Right ventricle myocardium superior (tissue), 1 donor: ENCODE measurements around the gene XPNPEP2. TPM values are rescaled to one million over a fixed set of nuclear protein-coding genes. Genes with fewer than 3 reads are reported as not detected.
"Not testable (repeated sequence)": the region's sequence is repeated elsewhere in the genome, so short reads cannot be mapped to it uniquely, and the experiment has no call there.

Experiments
- ATAC-seq: fragments of 200-7000 bp; cut with Tn5 transposase; one replicate; pipeline ENCODE4 v1.9.1; 2020; ENCODE audit warnings: mild to moderate bottlenecking; ENCODE audit not compliant: poor library complexity
- DNase-seq: peaks from one replicate; pipeline ENCODE4 v3.0.0-alpha.2; 2020
- intact Hi-C: fragments of 100-400 bp; cut with DNase I; formaldehyde crosslinking; loops from one replicate; pipeline ENCODE4 v1.11.2; 2022
- total RNA-seq: library from RNA; stranded (reverse); fragmentation: NEBNext Ultra II Directional; extraction: Animal tissue kit (Norgen Biotek cat#: 25700); gene quantifications from one replicate; pipeline ENCODE4 v1.2.1, GENCODE V29; 2021
- donor health status: DM: no; HTN: yes; CAD: no; lungs with severe emphysema.

Gene XPNPEP2
- total RNA-seq, 1 donor from 2014 or later, result 0.73 TPM

DNA sequence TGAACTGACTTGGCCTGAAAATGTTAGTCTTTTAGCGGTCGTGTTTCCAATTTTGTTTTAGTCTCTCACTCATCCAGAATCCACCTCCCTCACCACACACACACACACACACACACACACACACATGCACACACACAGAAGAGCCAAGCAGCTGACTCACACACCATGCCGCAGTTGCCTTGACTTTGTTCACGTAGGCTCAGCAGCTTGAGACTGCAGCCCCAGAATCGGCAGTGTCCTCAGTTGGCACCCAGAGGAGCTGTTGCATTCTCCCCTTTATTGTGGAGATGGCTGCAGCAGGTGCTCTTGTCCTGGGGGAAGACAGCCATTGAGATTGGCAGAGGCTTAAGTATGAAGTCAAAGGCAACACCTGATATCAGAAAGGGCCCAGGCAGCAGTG, 20.9 kb upstream of the XPNPEP2 start:
- no peak for DNase-seq

DNA sequence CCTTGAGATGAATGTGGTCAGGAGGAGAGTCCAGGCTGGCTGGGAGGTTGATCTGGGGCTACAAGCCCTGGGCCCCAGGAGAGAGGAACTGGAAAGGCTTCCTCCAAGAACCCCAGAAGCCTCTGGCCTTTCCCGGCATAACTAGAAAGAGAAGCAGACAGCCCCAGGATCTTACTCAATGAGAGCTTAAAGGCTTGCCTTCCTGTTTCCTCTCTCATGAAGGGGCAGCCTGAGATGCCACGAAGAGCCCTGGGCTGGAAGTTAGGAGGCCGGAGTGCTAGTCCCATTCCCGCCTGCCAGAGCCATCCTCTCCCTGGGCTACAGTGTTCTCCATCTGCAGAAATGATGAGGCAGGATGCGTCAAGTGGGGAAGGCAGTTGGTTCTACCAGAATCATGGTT, 20.1 kb upstream of the XPNPEP2 start:
- ATAC-seq (no peak), DNase-seq (no peak)
- intact Hi-C loops, result no loop called here

More for the DNA sequence above, 20.9 kb upstream of the XPNPEP2 start:
- intact Hi-C loops, result no loop called here
- ATAC-seq, result peak; percentile 39

DNA sequence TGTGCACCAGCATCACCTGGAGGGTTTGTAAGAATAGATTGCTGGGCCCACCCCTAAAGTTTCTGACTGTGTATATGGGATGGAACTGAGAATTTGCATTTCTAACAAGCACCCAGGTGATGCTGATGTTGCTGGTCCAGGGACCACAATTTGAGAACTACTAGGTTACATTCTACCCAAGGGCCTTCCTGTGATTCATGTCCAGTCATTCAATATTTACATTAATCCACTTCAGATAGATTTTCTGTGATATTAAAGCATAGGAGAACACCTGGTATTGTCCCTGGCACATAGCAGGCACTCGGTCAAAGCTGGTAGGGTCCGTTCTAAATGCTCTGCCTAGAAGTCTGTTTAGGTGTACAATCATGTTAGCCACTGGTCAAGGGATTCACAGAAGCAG, 19.5 kb upstream of the XPNPEP2 start:
- ATAC-seq (no peak), DNase-seq (no peak)
- intact Hi-C loops, result no loop called here

DNA sequence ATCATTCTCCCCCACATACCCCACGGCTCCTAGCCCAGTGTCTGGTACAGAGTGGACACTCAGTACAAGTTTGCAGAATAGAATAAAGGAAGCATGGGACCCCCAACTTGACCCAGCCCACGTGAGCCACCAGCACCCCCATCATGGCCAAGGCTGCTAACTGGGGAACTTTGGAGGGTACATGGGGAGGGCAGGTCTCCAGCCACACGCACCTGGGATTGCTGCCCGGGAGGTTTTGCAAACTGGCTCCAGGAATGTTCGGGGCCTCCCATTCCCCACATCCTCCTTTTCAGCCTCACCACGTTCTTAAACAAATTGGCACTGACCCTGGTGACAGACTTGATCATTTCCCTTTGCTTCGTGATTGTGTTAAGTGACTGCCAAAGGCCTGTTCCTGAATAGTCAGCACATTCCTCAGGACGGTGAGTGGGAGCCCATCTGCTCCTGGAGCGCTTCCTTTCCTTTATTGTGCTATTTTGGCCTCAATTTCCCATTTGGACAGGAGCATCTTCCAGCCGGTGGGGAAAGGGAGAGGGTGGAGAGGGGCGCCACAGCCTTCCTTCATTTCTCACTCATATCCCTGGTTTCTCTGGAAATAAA, 18.7 kb upstream of the XPNPEP2 start:
- DNase-seq (no peak), ATAC-seq (no peak)
- intact Hi-C loops, result no loop called here

DNA sequence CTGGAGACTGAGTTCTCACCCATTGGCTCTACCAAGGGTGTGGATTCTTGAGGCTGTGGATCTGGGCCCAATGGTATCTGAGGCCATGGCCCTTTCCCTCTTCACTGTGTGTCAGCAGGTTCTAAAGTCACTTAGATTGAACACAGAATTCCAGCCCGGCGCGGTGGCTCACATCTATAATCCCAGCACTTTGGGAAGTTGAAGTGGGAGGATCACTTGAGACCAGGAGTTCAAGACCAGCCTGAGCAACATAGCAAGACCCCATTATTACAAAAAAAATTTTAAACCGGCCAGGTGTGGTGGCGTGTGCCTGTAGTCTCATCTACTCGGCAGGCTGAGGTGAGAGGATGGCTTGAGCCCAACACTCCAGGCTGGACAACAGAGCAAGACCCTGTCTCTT, 18.0 kb upstream of the XPNPEP2 start:
- no peak for ATAC-seq
- intact Hi-C loops, result no loop called here

DNA sequence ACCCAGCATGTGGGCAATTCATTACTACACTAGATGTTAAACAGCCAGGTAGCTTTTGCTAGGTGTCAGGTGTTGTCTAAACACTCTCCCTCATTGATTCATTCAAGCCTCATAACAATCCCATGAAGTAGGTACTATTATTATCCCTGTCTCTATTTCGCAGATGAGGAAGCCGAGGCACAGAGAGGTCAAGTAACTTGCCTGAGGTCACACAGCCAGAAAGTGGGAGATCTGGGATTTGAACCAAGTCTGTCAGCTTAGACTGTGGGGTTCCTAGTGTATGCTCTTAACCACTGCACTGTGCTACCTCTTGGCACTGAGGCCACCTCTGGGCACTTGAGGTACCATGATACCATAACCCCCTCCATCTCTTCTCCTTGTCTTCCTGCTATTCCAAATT, 17.4 kb upstream of the XPNPEP2 start:
- DNase-seq (no peak), ATAC-seq (no peak)
- intact Hi-C loops, result no loop called here

More for the DNA sequence above, 18.0 kb upstream of the XPNPEP2 start:
- DNase-seq, result no peak

DNA sequence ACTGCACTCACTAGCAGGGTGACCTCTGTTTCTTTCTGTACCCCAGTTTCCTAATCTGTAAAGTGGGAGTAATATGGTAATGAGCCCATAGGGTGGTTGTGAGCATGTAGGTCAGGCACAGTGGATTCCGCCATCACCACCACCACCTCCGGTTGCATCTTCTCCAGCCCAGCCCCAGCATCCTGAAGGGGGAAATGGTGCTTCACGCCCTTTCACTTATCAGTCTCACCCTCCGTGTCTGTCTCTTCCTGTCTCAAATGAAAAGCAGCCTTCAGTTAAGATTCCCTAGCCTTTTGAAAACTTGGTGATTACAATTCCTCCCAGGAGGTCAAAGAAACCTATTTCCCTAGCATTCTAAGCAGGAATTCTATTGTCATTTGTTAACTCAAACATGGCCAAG, 16.9 kb upstream of the XPNPEP2 start:
- intact Hi-C loops, result no loop called here
- ATAC-seq (no peak), DNase-seq (no peak)

DNA sequence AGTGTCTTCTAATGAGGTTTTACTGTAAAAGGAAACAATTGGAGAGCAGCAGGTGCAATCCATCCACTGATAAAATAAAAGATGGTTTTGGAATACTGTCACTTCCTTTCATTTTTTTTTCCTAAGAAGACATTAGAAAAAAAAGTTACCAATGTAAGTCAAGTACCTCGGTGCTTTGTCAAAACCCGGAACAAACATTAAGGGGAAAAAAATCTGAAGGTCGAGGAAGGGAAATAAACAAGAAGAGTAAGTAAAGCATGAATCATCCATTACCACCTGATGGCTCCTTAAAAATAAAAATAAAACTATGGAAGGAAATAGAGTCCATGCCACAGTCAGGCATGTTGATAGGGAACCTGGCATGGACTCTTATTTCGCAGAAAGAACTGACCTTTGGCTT, 15.3 kb upstream of the XPNPEP2 start:
- ATAC-seq (no peak), DNase-seq (no peak)
- intact Hi-C loops, result no loop called here

DNA sequence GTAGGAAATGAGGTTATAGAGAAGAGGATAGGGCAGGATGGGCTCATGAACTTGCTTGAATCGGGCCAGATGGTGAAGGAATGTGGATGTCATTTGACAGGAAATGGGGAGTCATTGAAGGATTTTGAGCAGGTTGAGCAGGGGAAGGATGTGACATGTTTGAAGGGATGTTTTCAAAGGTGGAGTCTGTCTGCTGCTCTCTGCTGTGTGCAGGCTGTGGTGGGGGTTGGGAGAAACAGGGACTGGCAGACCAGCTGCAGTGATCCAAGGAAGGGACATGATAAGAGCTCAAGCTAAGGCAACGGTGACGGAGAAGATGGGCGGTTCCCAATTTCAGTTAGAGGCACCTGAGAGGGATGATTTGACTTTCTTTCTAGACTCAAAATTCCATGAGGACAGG, 14.0 kb upstream of the XPNPEP2 start:
- intact Hi-C loops, result no loop called here
- no peak for ATAC-seq

DNA sequence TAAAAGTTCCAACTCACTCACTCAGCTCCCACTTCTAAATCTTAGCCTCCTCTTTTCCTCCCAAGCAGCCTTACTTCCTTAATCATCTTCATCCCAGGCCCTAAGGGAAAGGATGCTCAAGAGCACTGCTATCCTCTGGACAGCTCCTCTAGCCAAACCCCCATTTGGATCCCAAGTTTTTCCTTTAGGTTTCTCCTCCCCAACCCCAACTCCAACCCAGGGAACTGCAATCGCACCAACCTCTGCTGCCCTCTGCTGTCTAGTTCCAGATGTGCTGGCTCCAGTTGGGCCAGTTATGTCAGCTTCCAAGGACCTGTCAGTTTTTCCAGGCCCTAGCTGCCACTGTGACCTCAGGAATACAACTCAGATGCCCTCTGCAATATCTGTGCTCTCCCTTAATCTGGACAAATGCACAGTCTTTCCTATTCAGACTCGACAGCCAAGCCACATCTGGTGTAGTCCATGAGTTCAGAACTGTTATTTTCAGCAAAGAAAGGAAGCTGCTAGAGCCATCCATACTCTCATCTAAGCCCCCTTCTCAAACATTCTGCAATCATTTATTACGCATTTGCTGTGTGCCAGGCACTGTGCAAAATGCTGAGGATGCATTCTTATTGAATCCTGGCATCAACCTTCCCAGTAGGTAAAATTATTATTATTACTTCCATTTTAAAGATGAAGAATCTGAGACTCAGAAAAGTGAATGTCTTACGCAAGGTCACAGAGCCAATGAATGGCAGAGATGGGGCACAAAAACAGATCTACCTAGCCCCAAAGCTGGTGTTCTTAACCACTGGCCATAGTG, 12.3 kb upstream of the XPNPEP2 start:
- ATAC-seq (peak; percentile 91), DNase-seq (peak; percentile 60)
- intact Hi-C loops, result loop anchor here (2.0 kb wide), 2 partner anchors 90 to 122 kb away; no protein-coding TSS in a partner anchor

More for the DNA sequence above, 14.0 kb upstream of the XPNPEP2 start:
- no peak for DNase-seq

DNA sequence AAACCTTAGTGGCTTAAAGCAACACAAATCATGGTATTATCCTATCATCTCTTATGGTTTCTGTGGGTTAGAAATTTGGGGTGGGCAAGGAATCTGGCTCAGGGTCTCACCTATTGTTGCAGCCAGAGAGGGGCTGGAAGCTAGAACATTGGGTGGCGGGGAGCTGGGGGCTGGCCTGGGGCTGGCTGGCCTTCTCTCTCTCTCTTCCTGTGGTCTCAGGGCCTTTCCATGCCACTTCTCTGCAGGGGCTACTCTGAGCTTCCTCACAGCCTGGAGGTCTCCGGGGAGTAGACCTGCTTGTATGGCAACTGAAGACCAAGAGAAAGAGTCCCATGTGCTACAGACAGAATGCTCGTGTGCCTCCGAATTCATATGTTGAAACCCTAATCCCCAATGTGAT, 10.7 kb upstream of the XPNPEP2 start:
- intact Hi-C loops, result no loop called here
- ATAC-seq (no peak), DNase-seq (no peak)

DNA sequence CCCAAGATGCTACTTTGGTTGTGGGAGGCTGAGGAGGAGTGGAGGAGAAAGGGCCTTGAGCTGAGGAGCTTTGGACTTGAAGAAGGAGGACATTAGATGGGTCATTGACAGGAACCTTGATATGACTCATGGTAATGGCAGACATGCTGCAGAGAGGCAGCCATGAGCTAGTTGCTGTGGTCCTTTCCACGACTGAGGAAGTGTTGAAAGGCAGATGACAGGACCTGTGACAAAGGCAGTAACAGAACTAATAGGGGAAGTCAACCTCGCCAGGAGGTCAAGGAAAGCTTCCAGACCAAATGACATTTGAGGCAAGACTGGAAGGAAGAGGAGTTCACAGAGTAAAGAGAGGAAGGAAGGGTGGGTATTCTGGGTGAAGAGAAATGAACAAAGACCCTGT, 7.6 kb upstream of the XPNPEP2 start:
- intact Hi-C loops, result no loop called here
- ATAC-seq, result no peak
- DNase-seq, result no peak

DNA sequence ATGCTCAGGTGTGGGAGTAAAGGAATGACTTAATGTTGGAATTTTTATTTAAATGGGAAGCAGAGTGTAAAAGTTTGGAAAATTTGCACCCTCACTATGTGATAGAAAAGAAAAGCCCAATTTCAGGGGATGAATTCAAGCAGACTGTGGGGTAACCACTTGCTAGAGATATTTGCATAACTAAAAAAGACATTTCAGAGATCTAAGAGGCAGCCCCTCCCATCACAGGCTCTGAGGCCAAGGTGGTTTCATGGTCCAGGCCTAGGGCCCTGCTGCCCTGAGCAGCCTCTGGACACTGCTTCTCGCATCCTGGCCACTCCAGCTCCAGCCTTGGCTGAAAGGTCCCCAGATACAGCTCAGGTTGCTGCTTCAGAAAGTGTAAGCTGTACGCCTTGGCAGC, 5.9 kb upstream of the XPNPEP2 start:
- intact Hi-C loops, result no loop called here
- DNase-seq, result no peak
- no peak for ATAC-seq

DNA sequence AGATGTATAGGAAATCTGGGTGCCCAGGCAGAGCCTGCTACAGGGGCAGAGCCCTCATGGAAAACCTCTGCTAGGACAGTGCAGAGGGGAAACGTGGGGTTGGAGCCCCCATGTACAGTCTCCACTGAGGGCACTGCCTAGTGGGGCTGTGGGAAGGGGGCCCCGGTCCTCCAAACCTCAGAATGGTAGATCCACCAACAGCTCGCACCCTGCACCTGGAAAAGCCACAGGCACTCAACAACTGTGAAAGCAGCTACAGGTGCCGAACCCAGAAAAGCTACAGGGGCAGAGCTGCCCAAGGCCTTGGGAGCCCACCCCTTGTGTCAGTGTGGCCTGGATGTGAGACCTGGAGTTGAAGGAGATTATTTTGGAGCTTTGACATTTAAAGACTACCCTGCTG, 5.4 kb upstream of the XPNPEP2 start:
- intact Hi-C loops, result no loop called here
- ATAC-seq (no peak), DNase-seq (no peak)

DNA sequence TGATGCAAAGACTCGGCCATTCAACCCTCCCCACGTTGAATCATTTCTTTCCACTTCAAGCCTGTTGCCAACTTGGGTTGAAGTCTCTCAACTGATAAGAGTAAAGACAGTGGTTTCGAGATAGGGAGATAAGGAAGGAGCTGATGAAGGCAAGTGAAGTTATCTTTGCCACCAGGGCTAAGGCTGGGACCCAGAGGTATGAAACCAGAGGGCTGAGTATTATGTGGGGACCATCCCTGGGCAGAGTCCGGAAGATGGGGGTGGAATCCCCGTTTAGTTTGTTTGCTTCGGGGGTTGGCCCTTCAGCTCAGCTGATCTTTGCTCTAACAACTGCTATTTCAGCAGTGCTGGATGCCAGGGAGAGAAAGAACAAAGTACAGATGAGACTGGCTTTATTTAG, 2.3 kb upstream of the XPNPEP2 start:
- no peak for ATAC-seq
- no peak for DNase-seq
- intact Hi-C loops, result no loop called here

DNA sequence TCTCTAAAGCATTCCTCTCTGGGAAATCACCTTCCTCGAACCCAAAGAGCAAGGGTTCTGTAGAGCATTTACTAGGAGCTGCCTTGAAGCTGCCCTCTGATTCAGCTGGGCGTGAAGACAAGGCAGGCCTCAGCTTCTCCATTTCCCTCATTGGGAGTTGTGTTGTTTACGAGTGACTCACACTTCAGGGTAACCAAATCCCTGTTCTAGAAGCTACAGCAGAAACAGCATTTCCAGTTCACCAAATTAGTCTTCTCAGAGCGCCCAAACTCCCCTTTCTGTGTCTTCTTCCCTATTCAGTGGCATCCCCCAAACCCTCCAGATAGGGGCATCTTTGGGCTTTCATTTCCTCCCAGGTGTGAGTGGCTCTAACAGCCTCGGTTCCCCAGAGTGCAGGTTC, 863 bp upstream of the XPNPEP2 start:
- intact Hi-C loops, result no loop called here
- DNase-seq (no peak), ATAC-seq (peak; percentile 45)

DNA sequence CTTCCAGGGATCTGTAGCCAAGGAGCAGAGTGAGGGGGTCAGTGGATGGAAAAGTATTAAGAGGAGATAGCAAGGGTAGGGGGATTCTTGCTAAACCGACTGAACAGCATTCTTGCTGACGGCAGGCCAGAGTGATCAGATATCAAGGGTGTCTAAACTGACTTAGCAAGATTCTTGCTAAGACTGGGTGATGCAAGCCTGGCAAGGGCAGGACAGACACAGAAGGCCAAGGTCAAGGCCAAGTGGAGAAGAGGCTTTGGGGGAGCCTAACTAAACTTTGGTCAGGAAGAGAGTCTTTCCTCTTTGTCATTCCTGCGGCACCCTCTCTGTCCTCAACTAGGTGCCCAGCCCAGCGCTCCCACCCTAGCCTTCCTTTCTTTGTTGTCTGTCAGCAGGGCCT, 799 bp downstream of the XPNPEP2 start:
- intact Hi-C loops, result no loop called here
- ATAC-seq (no peak), DNase-seq (no peak)

DNA sequence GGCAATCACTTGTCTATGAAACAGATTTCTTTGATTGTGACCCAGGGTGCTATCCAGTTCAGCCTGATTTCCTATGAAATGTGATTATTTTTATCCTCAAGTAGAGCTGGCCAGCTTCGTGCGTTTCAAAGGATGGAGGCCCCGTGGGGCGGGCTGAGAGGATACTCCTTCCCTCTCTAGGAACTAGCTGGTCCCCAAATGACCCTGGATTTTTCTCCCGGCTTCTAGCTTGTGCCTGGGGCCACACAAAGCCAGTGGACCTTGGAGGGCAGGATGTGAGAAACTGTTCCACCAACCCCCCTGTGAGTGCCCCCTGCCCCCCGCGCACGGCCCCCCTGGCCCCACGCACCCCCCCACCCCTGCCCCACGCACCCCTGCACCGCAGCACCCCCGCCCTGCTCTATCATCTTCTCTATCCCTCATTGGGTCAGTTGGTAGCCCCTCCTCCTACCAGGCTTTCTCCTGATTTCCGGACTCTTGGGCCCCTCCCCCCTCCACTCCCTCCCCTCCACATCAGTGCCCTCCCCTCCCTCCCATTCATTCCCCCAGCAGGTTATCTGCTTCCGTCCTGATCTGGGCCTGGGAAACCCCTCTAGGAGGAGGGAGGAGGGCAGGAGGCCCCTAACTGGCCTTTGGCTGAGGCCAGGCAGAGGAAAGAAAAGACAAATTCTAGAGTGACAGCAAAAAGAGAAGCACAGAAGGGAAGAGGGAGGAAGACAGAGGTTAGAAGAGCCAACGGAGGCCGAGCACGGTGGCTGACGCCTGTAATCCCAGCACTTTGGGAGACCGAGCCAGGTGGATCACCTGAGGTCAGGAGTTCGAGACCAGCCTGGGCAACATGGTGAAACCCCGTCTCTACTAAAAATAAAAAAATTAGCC, 3.3 kb downstream of the XPNPEP2 start:
- intact Hi-C loops, result no loop called here
- no peak for ATAC-seq

DNA sequence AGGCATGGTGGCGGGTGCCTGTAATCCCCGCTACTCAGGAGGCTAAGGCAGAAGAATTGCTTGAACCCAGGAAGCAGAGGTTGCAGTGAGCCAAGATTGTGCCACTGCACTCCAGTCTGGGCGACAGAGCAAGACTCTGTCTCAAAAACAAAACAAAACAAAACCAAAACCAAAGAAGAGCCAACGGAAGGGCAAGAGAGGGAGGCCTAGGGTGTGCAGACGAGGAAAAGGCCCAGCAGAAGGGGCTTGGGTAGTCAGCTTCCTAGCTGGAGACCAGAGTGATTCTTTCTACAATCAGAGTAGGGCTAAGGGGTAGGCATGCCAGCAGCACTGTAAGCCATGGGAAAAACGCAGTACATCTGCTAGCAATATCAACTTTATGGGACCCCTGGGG, 4.0 kb downstream of the XPNPEP2 start:
- ATAC-seq, DNase-seq, intact Hi-C loops: not testable (repeated sequence)

More for the DNA sequence above, 3.3 kb downstream of the XPNPEP2 start:
- no peak for DNase-seq

DNA sequence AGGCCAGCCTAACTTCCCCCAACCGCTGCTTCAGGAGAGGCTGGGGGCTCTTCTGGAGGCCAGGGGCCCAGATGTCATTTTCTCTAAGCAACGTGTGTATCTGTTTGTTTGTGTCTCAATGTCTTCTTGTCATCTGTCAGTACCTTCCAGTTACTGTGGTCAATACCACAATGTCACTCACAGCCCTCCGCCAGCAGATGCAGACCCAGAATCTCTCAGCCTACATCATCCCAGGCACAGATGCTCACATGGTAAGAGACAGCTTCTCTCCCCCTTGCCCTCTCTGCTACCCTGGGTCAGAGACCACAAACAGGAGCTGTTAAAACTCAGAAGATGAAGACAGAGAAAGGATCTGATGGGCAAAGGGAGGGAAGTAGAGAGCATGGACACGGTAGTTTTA, 5.0 kb downstream of the XPNPEP2 start:
- ATAC-seq, result no peak
- intact Hi-C loops, result no loop called here
- no peak for DNase-seq
